GM12891 (cell line): ENCODE results near the gene ALPK3.

Experiments used
- POLR2A ChIP-seq: IDR thresholded peaks from 2 replicates; pipeline ENCODE4 v1.6.1; 2011; ENCODE audit warnings: low read depth, low read length, control low read depth
- POLR2AphosphoS5 ChIP-seq: IDR thresholded peaks from 2 replicates; pipeline ENCODE4 v1.6.1; 2011; ENCODE audit warnings: low read depth, low read length, control low read depth
- TAF1 ChIP-seq: IDR thresholded peaks from 2 replicates; pipeline ENCODE4 v1.6.1; 2011; ENCODE audit warnings: low read depth, low read length, control low read depth

- TF ChIP-seq POLR2A (no peak), POLR2AphosphoS5 (no peak), TAF1 (no peak)
Measured at GRCh38 chr15:84891339-84891738, 74.2 kb downstream of the ALPK3 start.
